H1 (cell line): ENCODE results near the gene FASTKD3. TPM values are rescaled to one million over a fixed set of nuclear protein-coding genes. Genes with fewer than 3 reads are reported as not detected.

Experiments used
- ATF3 ChIP-seq: IDR thresholded peaks from 2 replicates; pipeline ENCODE4 v1.6.1; 2011; ENCODE audit warnings: low read depth, mild to moderate bottlenecking, low read length; ENCODE audit not compliant: insufficient read depth
- BACH1 ChIP-seq: IDR thresholded peaks from 2 replicates; pipeline ENCODE4 v1.6.1; 2012; ENCODE audit warnings: low read length, improper control_type of control experiment
- CEBPB ChIP-seq: IDR thresholded peaks from 2 replicates; pipeline ENCODE4 v1.6.1; 2012; ENCODE audit warnings: low read depth, low read length
- CTBP2 ChIP-seq: IDR thresholded peaks from 2 replicates; pipeline ENCODE4 v1.7.0; 2011; ENCODE audit warnings: borderline replicate concordance, mild to moderate bottlenecking, moderate library complexity, mixed read lengths, low read length; ENCODE audit not compliant: insufficient read depth, insufficient read length
- CTCF ChIP-seq, 3 experiments: IDR thresholded peaks; 1 replicate in 2 of 3; 2 replicates in 1 of 3; pipeline versions ENCODE4 v1.5.1 to v1.6.1; 2011; ENCODE audit warnings: low read length in 3 of 3, mild to moderate bottlenecking in 3 of 3, inconsistent platforms in 2 of 3, low read depth in 1 of 3, moderate library complexity in 1 of 3; ENCODE audit not compliant: insufficient read depth in 1 of 3; ENCODE audit errors: control extremely low read depth in 1 of 3
- EZH2 ChIP-seq: fragments of 200-600 bp; sonication (generic); IDR thresholded peaks from 2 replicates; pipeline ENCODE4 v1.7.1; 2012; ENCODE audit warnings: low read depth, mild to moderate bottlenecking, moderate library complexity, low read length, inconsistent platforms; ENCODE audit not compliant: severe bottlenecking
- GABPA ChIP-seq: IDR thresholded peaks from 2 replicates; pipeline ENCODE4 v1.6.1; 2011; ENCODE audit warnings: mild to moderate bottlenecking, low read length, moderate library complexity, borderline replicate concordance; ENCODE audit not compliant: insufficient read depth
- GTF2F1 ChIP-seq: IDR thresholded peaks from 2 replicates; pipeline ENCODE4 v1.6.1; 2012; ENCODE audit warnings: low read depth, low read length, improper control_type of control experiment, borderline replicate concordance
- MAFK ChIP-seq: IDR thresholded peaks from 2 replicates; pipeline ENCODE4 v1.6.1; 2012; ENCODE audit warnings: low read depth, mild to moderate bottlenecking, improper control_type of control experiment, low read length
- MAX ChIP-seq: IDR thresholded peaks from 2 replicates; pipeline ENCODE4 v1.6.1; 2012; ENCODE audit warnings: inconsistent platforms
- PHF8 ChIP-seq: fragments of 200-600 bp; sonication (generic); conservative IDR thresholded peaks from 2 replicates; pipeline ENCODE4 v1.7.1; 2012; ENCODE audit warnings: low read depth, mild to moderate bottlenecking, inconsistent platforms, low read length, moderate library complexity
- POLR2A ChIP-seq, 2 experiments: IDR thresholded peaks; 1 replicate in 1 of 2; 2 replicates in 1 of 2; pipeline ENCODE4 v1.6.1; 2011; ENCODE audit warnings: low read depth in 2 of 2, low read length in 2 of 2, mild to moderate bottlenecking in 2 of 2; ENCODE audit errors: control extremely low read depth in 1 of 2
- RBBP5 ChIP-seq: IDR thresholded peaks from 2 replicates; pipeline ENCODE4 v1.7.1; 2012; ENCODE audit warnings: low read depth, mild to moderate bottlenecking, inconsistent platforms, low read length, moderate library complexity, borderline replicate concordance
- RNF2 ChIP-seq: fragments of 200-900, 300-1000 bp; sonication (generic); IDR thresholded peaks from 2 replicates; pipeline ENCODE4 v1.7.1; 2016; ENCODE audit warnings: borderline replicate concordance, low read depth, mild to moderate bottlenecking, antibody characterized with exemption, low read length; ENCODE audit not compliant: poor library complexity, severe bottlenecking; ENCODE audit errors: missing control alignments
- SIRT6 ChIP-seq: IDR thresholded peaks from one replicate; pipeline ENCODE4 v1.7.1; 2012; ENCODE audit warnings: low read length, inconsistent platforms
- SP2 ChIP-seq: IDR thresholded peaks from 2 replicates; pipeline ENCODE4 v1.6.1; 2012; ENCODE audit warnings: mild to moderate bottlenecking, low read length, inconsistent platforms
- SUZ12 ChIP-seq: fragments of 200-600 bp; sonication (generic); IDR thresholded peaks from 2 replicates; pipeline ENCODE4 v1.6.1; 2012; ENCODE audit warnings: mild to moderate bottlenecking, inconsistent platforms, low read length, moderate library complexity, mixed read lengths
- TBP ChIP-seq: IDR thresholded peaks from 2 replicates; pipeline ENCODE4 v1.6.1; 2011; ENCODE audit warnings: low read depth, low read length, improper control_type of control experiment
- YY1 ChIP-seq: IDR thresholded peaks from 2 replicates; pipeline ENCODE4 v1.6.1; 2011; ENCODE audit warnings: low read depth, mild to moderate bottlenecking, low read length
- polyA plus RNA-seq, 7 experiments: library from polyadenylated mRNA; depleted of rRNA in 3 of 7; stranded (reverse) in 5 of 7; unstranded in 2 of 7; fragments of >200 nt in 5 of 7; fragments of 200-250 nt in 2 of 7; gene quantifications; 1 replicate in 5 of 7; 2 replicates in 1 of 7; 4 replicates in 1 of 7; pipeline versions ENCODE4 v1.2.1 to v1.2.3, GENCODE V29; 2011 to 2013; ENCODE audit warnings: missing spikeins in 2 of 7, mixed read lengths in 2 of 7
- total RNA-seq: library from RNA; stranded (reverse); fragmentation: NEBNext Ultra II Directional; extraction: Animal tissue kit (Norgen Biotek cat#: 25700); gene quantifications from 2 replicates; pipeline ENCODE4 v1.2.1, GENCODE V29; 2021

FASTKD3 gene
- total and polyA plus RNA-seq, 2 of the 8 experiments (the other 6 are each of a cell fraction or from before 2014, with no cell fraction given) = 5.6 to 7.6 TPM

- TF ChIP-seq TBP = no peak
- peak; percentile 22 for TF ChIP-seq MAX
- no peak for TF ChIP-seq BACH1
- no peak for TF ChIP-seq GABPA
- no peak for TF ChIP-seq SP2
- TF ChIP-seq MAFK = no peak
- TF ChIP-seq RNF2 = no peak
- no peak for TF ChIP-seq YY1
- TF ChIP-seq PHF8 = peak; percentile 69
- TF ChIP-seq GTF2F1 = no peak
- no peak for TF ChIP-seq ATF3
- peak; percentile 40 to 69 (median 69); a peak in 3 of 4 replicates for TF ChIP-seq CTCF (IDR thresholded peaks at IDR 0.05; ENCODE audit: control extremely low read depth in 1 of 3, insufficient read depth in 1 of 3, low read depth in 1 of 3, low read length in 3 of 3)
- TF ChIP-seq SUZ12 = no peak
- no peak for TF ChIP-seq CTBP2
- no peak for TF ChIP-seq CEBPB
- TF ChIP-seq RBBP5 = peak; percentile 22; the same call in 1 of the 2 replicates
- TF ChIP-seq EZH2 = no peak
- TF ChIP-seq SIRT6 = no peak
- TF ChIP-seq POLR2A (IDR thresholded peaks at IDR 0.05; ENCODE audit: control extremely low read depth in 1 of 2, low read depth in 2 of 2, low read length in 2 of 2) = peak in 1 of 2 experiments; percentile 34; a peak in 1 of 3 replicates
- TF ChIP-seq, all 59 proteins: peak for 15
Measured at GRCh38 chr5:7850395-7851239, 18.2 kb downstream of the FASTKD3 start, which contains the start of gene CFAP90 (continued).
